Measurements from ENCODE around the gene ABHD14A. TPM values are rescaled to one million over a fixed set of nuclear protein-coding genes. Genes with fewer than 3 reads are reported as not detected.

The ABHD14A gene
- polyA plus RNA-seq, 1 donor (not counting 4 experiments of a cell fraction or from before 2014, with no cell fraction given), result 6.9 TPM

DNA sequence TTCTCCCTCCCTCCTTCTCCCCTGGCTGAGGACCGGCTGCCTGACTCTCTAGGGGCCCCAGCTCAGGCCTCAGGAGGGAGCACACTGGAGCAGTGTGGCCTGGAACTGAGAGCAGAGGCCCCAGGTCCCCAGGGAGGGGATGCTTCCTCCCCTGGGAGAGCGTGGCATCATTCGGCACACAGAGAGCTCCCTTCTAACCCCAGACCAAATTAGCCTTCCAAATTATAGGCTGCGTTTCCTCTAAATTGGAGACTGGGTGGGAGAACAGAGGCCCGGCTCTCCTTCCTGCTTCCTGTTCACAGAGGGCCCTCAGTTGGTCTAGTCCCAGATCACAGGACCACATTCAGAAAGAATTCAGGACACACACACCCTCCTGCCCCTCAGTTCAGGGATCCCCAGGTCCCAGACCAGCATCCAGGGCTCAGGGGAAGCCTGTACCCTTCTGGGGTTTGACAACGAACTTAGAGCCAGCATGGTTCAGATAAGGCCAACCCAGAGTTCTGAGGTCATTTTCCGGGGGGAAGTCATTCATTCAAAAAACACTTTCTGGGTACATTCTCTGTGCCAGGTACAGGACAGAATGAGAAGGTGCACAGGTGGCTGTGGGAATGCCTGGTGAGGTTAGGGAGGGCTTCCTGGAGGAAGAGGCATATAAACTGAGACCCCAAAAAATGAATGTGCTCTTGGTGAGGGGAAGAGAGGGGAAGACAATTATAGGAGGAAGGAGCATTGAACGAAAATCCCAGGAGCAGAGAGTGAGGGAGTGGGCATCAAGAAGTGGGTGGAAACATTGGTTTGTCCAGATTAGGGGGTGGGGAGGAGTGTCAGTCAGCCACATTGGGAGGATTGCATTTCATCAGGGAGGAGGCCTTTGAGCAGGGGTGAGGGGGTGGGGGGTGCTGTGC, 49.2 kb downstream of the ABHD14A start:
- Histone ChIP-seq H3K9me3 (ENCODE audit: control insufficient read depth, low read depth, low read length) (no peaks in the 10 kb centered on the region), H3K4me2 (ENCODE audit: control insufficient read depth, extremely low read depth, insufficient read depth, low read depth, low read length) (no peak overlapping the region), H2AFZ (ENCODE audit: control insufficient read depth, low read length) (no peak overlapping the region), H3K4me1 (ENCODE audit: control insufficient read depth, extremely low read depth, insufficient read depth, low read length) (peaks cover 5% of the 10 kb centered on the region), H3K27ac (ENCODE audit: control insufficient read depth, insufficient read depth, low read length) (no peak overlapping the region), H3K4me3 (ENCODE audit: control insufficient read depth in 2 of 3, extremely low read depth in 1 of 3, insufficient read depth in 2 of 3, low read depth in 1 of 3, low read length in 3 of 3) (no peak overlapping the region), H3K9ac (ENCODE audit: control insufficient read depth, extremely low read depth, insufficient read depth, low read length) (no peak overlapping the region), H3K9me1 (ENCODE audit: control insufficient read depth, extremely low read depth, insufficient read depth, low read length) (no peaks in the 10 kb centered on the region), H3K36me3 (ENCODE audit: control insufficient read depth in 2 of 2, extremely low read depth in 1 of 2, insufficient read depth in 2 of 2, low read length in 2 of 2) (no peaks in the 10 kb centered on the region), H3K27me3 (ENCODE audit: control insufficient read depth, extremely low read depth, insufficient read depth, low read length) (no peaks in the 10 kb centered on the region), H3K79me2 (ENCODE audit: control insufficient read depth, insufficient read depth, low read length) (no peaks in the 10 kb centered on the region), H4K20me1 (ENCODE audit: control insufficient read depth, extremely low read depth, insufficient read depth, low read length) (no peaks in the 10 kb centered on the region)
- FAIRE-seq (no peak), DNase-seq (ENCODE audit: low read depth, low spot score) (no peak)
- no peak for TF ChIP-seq EZH2 (IDR thresholded peaks at IDR 0.05; ENCODE audit: low read length)
- TF ChIP-seq, protein P1, sequence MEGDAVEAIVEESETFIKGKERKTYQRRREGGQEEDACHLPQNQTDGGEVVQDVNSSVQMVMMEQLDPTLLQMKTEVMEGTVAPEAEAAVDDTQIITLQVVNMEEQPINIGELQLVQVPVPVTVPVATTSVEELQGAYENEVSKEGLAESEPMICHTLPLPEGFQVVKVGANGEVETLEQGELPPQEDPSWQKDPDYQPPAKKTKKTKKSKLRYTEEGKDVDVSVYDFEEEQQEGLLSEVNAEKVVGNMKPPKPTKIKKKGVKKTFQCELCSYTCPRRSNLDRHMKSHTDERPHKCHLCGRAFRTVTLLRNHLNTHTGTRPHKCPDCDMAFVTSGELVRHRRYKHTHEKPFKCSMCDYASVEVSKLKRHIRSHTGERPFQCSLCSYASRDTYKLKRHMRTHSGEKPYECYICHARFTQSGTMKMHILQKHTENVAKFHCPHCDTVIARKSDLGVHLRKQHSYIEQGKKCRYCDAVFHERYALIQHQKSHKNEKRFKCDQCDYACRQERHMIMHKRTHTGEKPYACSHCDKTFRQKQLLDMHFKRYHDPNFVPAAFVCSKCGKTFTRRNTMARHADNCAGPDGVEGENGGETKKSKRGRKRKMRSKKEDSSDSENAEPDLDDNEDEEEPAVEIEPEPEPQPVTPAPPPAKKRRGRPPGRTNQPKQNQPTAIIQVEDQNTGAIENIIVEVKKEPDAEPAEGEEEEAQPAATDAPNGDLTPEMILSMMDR (optimal IDR thresholded peaks at IDR 0.05 in 1 of 3, IDR thresholded peaks at IDR 0.05 in 1 of 3, conservative IDR thresholded peaks at IDR 0.05 in 1 of 3; ENCODE audit: extremely low read depth in 1 of 3, insufficient read depth in 2 of 3, low read length in 3 of 3), result no peak
- dilution Hi-C loops (cut with MboI; ENCODE audit: extremely low pct_ligation_motif_present, low sequenced_read_pairs), result no loop called here

DNA sequence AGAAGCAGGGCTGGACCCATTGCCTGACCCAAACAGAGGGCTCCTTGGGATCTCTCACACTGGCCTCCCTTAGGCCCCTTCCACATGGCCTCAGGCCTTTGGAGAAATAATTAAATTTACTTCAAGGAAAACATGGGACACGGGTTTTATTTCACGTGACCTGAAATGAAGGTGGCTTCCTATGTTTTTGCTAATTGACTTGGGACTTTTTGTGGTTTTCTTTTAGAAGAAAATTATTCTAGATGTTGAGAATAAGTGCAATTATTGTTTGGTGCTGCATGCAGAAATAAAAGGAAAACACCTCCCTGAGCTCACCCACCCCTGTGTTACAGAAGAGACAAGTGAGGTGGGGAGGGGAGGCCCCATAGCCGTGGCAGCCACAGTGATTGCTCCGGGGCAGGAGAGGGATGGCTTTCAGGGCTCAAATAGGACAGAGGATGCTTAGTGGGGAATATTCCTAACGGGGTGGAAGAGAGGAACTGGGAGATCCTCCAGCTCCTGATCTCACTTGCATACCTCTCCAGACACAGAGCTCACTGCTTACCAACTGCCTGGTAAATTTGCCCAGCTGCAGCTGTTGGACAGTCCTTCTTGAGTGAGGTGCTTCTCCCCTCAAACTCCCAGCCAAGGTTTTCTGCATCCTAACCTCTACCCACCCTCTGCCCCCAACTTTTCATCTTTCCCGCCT, 50.0 kb downstream of the ABHD14A start:
- no peak overlapping the region for H3K4me3 ChIP-seq (ENCODE audit: control insufficient read depth in 2 of 3, extremely low read depth in 1 of 3, insufficient read depth in 2 of 3, low read depth in 1 of 3, low read length in 3 of 3)
- H3K27ac ChIP-seq (ENCODE audit: control insufficient read depth, insufficient read depth, low read length), result no peak overlapping the region
- DNase-seq (ENCODE audit: low read depth, low spot score), result no peak
- H3K9me3 ChIP-seq (ENCODE audit: control insufficient read depth, low read depth, low read length), result no peaks in the 10 kb centered on the region
- H3K36me3 ChIP-seq (ENCODE audit: control insufficient read depth in 2 of 2, extremely low read depth in 1 of 2, insufficient read depth in 2 of 2, low read length in 2 of 2), result no peaks in the 10 kb centered on the region
- dilution Hi-C loops (cut with MboI; ENCODE audit: extremely low pct_ligation_motif_present, low sequenced_read_pairs), result no loop called here
- H3K27me3 ChIP-seq (ENCODE audit: control insufficient read depth, extremely low read depth, insufficient read depth, low read length), result no peaks in the 10 kb centered on the region
- H3K79me2 ChIP-seq (ENCODE audit: control insufficient read depth, insufficient read depth, low read length), result no peaks in the 10 kb centered on the region
- no peak overlapping the region for H3K9ac ChIP-seq (ENCODE audit: control insufficient read depth, extremely low read depth, insufficient read depth, low read length)
- no peak overlapping the region for H3K4me2 ChIP-seq (ENCODE audit: control insufficient read depth, extremely low read depth, insufficient read depth, low read depth, low read length)
- no peaks in the 10 kb centered on the region for H4K20me1 ChIP-seq (ENCODE audit: control insufficient read depth, extremely low read depth, insufficient read depth, low read length)
- peaks cover 11% of the 10 kb centered on the region for H3K4me1 ChIP-seq (ENCODE audit: control insufficient read depth, extremely low read depth, insufficient read depth, low read length)
- TF ChIP-seq, protein P1 (optimal IDR thresholded peaks at IDR 0.05 in 1 of 3, IDR thresholded peaks at IDR 0.05 in 1 of 3, conservative IDR thresholded peaks at IDR 0.05 in 1 of 3; ENCODE audit: extremely low read depth in 1 of 3, insufficient read depth in 2 of 3, low read length in 3 of 3), result no peak
- H3K9me1 ChIP-seq (ENCODE audit: control insufficient read depth, extremely low read depth, insufficient read depth, low read length), result no peaks in the 10 kb centered on the region
- FAIRE-seq, result peak; percentile 52
- H2AFZ ChIP-seq (ENCODE audit: control insufficient read depth, low read length), result no peak overlapping the region

Data from keratinocyte (primary cell).